ENCODE measurements around the gene POGZ. TPM values are rescaled to one million over a fixed set of nuclear protein-coding genes. Genes with fewer than 3 reads are reported as not detected.

The POGZ gene
- total RNA-seq, 1 experiment from 2014 or later: 80.6 TPM

DNA sequence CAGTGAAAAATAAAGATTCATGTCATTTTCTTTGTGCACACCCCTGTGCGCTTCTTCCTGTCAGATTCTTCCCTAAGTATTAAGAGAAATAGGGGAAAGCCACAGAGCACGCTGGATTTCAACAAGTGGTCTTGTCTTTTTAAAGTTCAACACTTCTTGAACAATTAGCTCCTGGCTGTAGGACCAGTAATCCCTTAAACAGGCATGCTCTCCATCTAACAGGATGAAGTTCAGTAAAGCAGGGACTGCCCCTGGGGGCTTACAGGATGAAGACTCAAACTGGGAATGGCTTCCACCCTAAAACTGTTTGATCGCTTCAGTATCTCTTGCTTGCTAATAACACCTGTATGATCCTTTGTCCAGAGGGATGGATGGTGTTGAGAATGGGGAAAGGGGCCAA, 55.7 kb downstream of the POGZ start:
- RAD21 ChIA-PET (ENCODE audit: low non-redundant PET in 1 of 2, low total read pairs in 2 of 2, uncharacterized antibody in 2 of 2, unreplicated experiment in 2 of 2): no interaction called here
- DNase-seq (ENCODE audit: low read depth, low spot score): no peak
- no peak overlapping the region for H2AFZ ChIP-seq (ENCODE audit: low read depth, low read length, poor library complexity, severe bottlenecking)
- CTCF ChIA-PET: interaction anchor here (1.2 kb wide), 1 partner anchor 103 kb away, joined by 4 read pairs; no protein-coding TSS in a partner anchor
- H3K4me2 ChIP-seq (ENCODE audit: low read length): no peak overlapping the region
- H4K20me1 ChIP-seq (ENCODE audit: insufficient read depth): no peaks in the 10 kb centered on the region
- POLR2A ChIA-PET: interaction anchor here (0.6 kb wide), 1 partner anchor 8 kb away, joined by 3 read pairs; no protein-coding TSS in a partner anchor
- H3K9ac ChIP-seq (ENCODE audit: low read length): no peak overlapping the region
- H3K4me1 ChIP-seq (ENCODE audit: control insufficient read depth in 1 of 2, insufficient read depth in 2 of 2, low read length in 2 of 2): peaks cover 4 to 18% of the 10 kb centered on the region in 2 experiments; a peak in 3 of 4 replicates
- no peaks in the 10 kb centered on the region for H3K9me2 ChIP-seq (ENCODE audit: insufficient read depth)
- no peak overlapping the region for H3K27ac ChIP-seq (ENCODE audit: low read depth, low read length)
- no peaks in the 10 kb centered on the region for H3K9me3 ChIP-seq (ENCODE audit: control insufficient read depth in 1 of 2, insufficient read depth in 1 of 2, low read depth in 1 of 2, low read length in 2 of 2)
- H3K79me2 ChIP-seq (ENCODE audit: insufficient read depth, low read length): peaks cover 27% of the 10 kb centered on the region
- intact Hi-C loops (cut with micrococcal nuclease): no loop called here
- TF ChIP-seq, protein P1, sequence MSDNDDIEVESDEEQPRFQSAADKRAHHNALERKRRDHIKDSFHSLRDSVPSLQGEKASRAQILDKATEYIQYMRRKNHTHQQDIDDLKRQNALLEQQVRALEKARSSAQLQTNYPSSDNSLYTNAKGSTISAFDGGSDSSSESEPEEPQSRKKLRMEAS (IDR thresholded peaks at IDR 0.05): 0 out of 2 replicates have a peak, but pooled peaks have one; percentile 1
- no peak for TF ChIP-seq TCF7L2 (IDR thresholded peaks at IDR 0.05; ENCODE audit: borderline replicate concordance, extremely low read depth, insufficient read depth, insufficient read length)
- no peaks in the 10 kb centered on the region for H3K27me3 ChIP-seq (ENCODE audit: insufficient read depth, low read length)
- H3K4me3 ChIP-seq (replicated peaks in 1 of 2; ENCODE audit: low read depth in 1 of 2, low read length in 2 of 2): no peak overlapping the region
- ATAC-seq: no peak
- peaks cover 48 to 53% of the 10 kb centered on the region in 2 experiments for H3K36me3 ChIP-seq (ENCODE audit: control insufficient read depth in 1 of 2, insufficient read depth in 2 of 2, low read length in 2 of 2)
- no TSS peak for BruUV-seq (replicated peaks)

GRCh38 chr1:151402764-151403163, 56.5 kb downstream of the POGZ start:
- ChIA-PET POLR2A (interaction anchor here (0.6 kb wide), 1 partner anchor 93 kb away, joined by 5 read pairs; no protein-coding TSS in a partner anchor), RAD21 (ENCODE audit: low non-redundant PET in 1 of 2, low total read pairs in 2 of 2, uncharacterized antibody in 2 of 2, unreplicated experiment in 2 of 2) (no interaction called here), CTCF (interaction anchor here (0.6 to 1.8 kb wide), 2 partner anchors 100 to 102 kb away, joined by 3 to 5 read pairs; no protein-coding TSS in a partner anchor)
- Histone ChIP-seq H3K9me3 (ENCODE audit: control insufficient read depth in 1 of 2, insufficient read depth in 1 of 2, low read depth in 1 of 2, low read length in 2 of 2) (no peaks in the 10 kb centered on the region), H3K79me2 (ENCODE audit: insufficient read depth, low read length) (peaks cover 27% of the 10 kb centered on the region), H3K4me1 (ENCODE audit: control insufficient read depth in 1 of 2, insufficient read depth in 2 of 2, low read length in 2 of 2) (peaks cover 4 to 26% of the 10 kb centered on the region in 2 experiments; a peak in 3 of 4 replicates), H3K4me2 (ENCODE audit: low read length) (no peak overlapping the region), H3K4me3 (replicated peaks in 1 of 2; ENCODE audit: low read depth in 1 of 2, low read length in 2 of 2) (no peak overlapping the region), H3K9ac (ENCODE audit: low read length) (no peak overlapping the region), H4K20me1 (ENCODE audit: insufficient read depth) (no peaks in the 10 kb centered on the region), H3K9me2 (ENCODE audit: insufficient read depth) (no peaks in the 10 kb centered on the region), H2AFZ (ENCODE audit: low read depth, low read length, poor library complexity, severe bottlenecking) (no peak overlapping the region), H3K27me3 (ENCODE audit: insufficient read depth, low read length) (no peaks in the 10 kb centered on the region), H3K36me3 (ENCODE audit: control insufficient read depth in 1 of 2, insufficient read depth in 2 of 2, low read length in 2 of 2) (peaks cover 44 to 48% of the 10 kb centered on the region in 2 experiments), H3K27ac (ENCODE audit: low read depth, low read length) (no peak overlapping the region)
- TF ChIP-seq FOSL1 (IDR thresholded peaks at IDR 0.05; ENCODE audit: low read depth): no peak
- TF ChIP-seq, protein P1 (IDR thresholded peaks at IDR 0.05): 0 out of 2 replicates have a peak, but pooled peaks have one; percentile 2
- no peak for TF ChIP-seq SIN3A (IDR thresholded peaks at IDR 0.05; ENCODE audit: low read depth)
- TF ChIP-seq POLR2AphosphoS5 (IDR thresholded peaks at IDR 0.05; ENCODE audit: low read depth, low read length): peak; percentile 43
- BruUV-seq (replicated peaks): no TSS peak
- DNase-seq (ENCODE audit: low read depth, low spot score) (no peak), ATAC-seq (no peak)
- intact Hi-C loops (cut with micrococcal nuclease): no loop called here

Data from HCT116 (cell line).